K562 (cell line): ENCODE data around the gene LRRC59. TPM values are rescaled to one million over a fixed set of nuclear protein-coding genes. Genes with fewer than 3 reads are reported as not detected.

Source experiments
- FOXA3 ChIP-seq, 2 experiments: fragments of 450-650 bp in 1 of 2; sonication (generic) in 1 of 2; formaldehyde crosslinking; IDR thresholded peaks in 1 of 2; conservative IDR thresholded peaks in 1 of 2; 2 replicates each; pipeline versions ENCODE4 v1.4.0 to v1.8.0; 2020 to 2022; ENCODE audit warnings: mild to moderate bottlenecking in 2 of 2, missing genetic modification reagents in 1 of 2
- FOXK1 ChIP-seq: sonication (generic); formaldehyde crosslinking; IDR thresholded peaks from 2 replicates; pipeline ENCODE4 v1.8.0; 2022; ENCODE audit warnings: missing genetic modification reagents, mild to moderate bottlenecking, borderline replicate concordance
- GTF2A2 ChIP-seq: IDR thresholded peaks from 2 replicates; pipeline ENCODE4 v1.6.1; 2016; ENCODE audit warnings: mild to moderate bottlenecking, missing genetic modification characterization, missing compliant biosample characterization
- ILK ChIP-seq: fragments of 450-650 bp; IDR thresholded peaks from 2 replicates; pipeline ENCODE4 v1.6.1; 2016; ENCODE audit warnings: missing genetic modification characterization, low read depth, mild to moderate bottlenecking, missing compliant biosample characterization, moderate library complexity, borderline replicate concordance
- MAFG ChIP-seq: fragments of 450-650 bp; conservative IDR thresholded peaks from 2 replicates; pipeline ENCODE4 v1.6.1; 2016; ENCODE audit warnings: missing genetic modification characterization, missing compliant biosample characterization
- MEIS2 ChIP-seq: fragments of 450-650 bp; IDR thresholded peaks from 2 replicates; pipeline ENCODE4 v1.6.1; 2014; ENCODE audit warnings: mild to moderate bottlenecking; ENCODE audit not compliant: partially characterized antibody
- SMAD1 ChIP-seq: fragments of 150-350 bp; IDR thresholded peaks from 2 replicates; pipeline ENCODE4 v1.6.1; 2014; ENCODE audit warnings: low read length, low read depth; ENCODE audit not compliant: partially characterized antibody
- TBP ChIP-seq: optimal IDR thresholded peaks from 2 replicates; pipeline ENCODE3; 2011; ENCODE audit warnings: low read depth, low read length, improper control_type of control experiment
- TEAD1 ChIP-seq, 2 experiments: fragments of 450-650 bp in 1 of 2; sonication (generic) in 1 of 2; formaldehyde crosslinking; IDR thresholded peaks; 2 replicates each; pipeline versions ENCODE4 v1.4.0 to v1.8.0; 2020 to 2022; ENCODE audit warnings: mild to moderate bottlenecking in 2 of 2, missing genetic modification reagents in 1 of 2
- polyA plus RNA-seq, 8 experiments: library from polyadenylated mRNA; depleted of rRNA in 4 of 8; stranded (reverse) in 5 of 8; unstranded in 3 of 8; fragments of >200 nt; fragmentation: Nextera tagmentation in 2 of 8; fragmentation: Illumina TruSeq in 1 of 8; extraction: Ambion mirVana in 2 of 8; extraction: Trizol in 1 of 8; gene quantifications; 2 replicates each; pipeline versions ENCODE4 v1.2.1 to v1.2.3, GENCODE V29; 2011 to 2014; ENCODE audit warnings: inconsistent platforms in 1 of 8, missing spikeins in 1 of 8
- total RNA-seq, 7 experiments: library from RNA; depleted of rRNA in 6 of 7; stranded (reverse); fragments of >200 nt in 6 of 7; fragmentation: Illumina TruSeq in 2 of 7; extraction: Trizol in 2 of 7; gene quantifications; 2 replicates each; pipeline versions ENCODE4 v1.2.1 to v1.2.3, GENCODE V29; 2011 to 2021; ENCODE audit warnings: low replicate concordance in 1 of 7
- TF ChIP-seq, protein P1 (sequence below), 2 experiments: fragments of 450-650 bp; conservative IDR thresholded peaks; 2 replicates each; pipeline ENCODE4 v1.6.1; 2017; ENCODE audit warnings: mild to moderate bottlenecking in 2 of 2, moderate library complexity in 2 of 2
- TF ChIP-seq, protein P2 (sequence below): fragments of 450-650 bp; conservative IDR thresholded peaks from 2 replicates; pipeline ENCODE4 v1.6.1; 2016; ENCODE audit warnings: missing genetic modification characterization, low read depth, mild to moderate bottlenecking, missing compliant biosample characterization, moderate library complexity
- TF ChIP-seq, protein P3 (sequence below): fragments of 200-600 bp; sonication (generic); IDR thresholded peaks from one replicate; pipeline ENCODE4 v1.6.1; 2012; ENCODE audit warnings: mild to moderate bottlenecking, low read depth, low read length, inconsistent platforms

The LRRC59 gene
- total and polyA plus RNA-seq, 9 of the 15 experiments (the other 6 are each of a cell fraction or from before 2014, with no cell fraction given) = 27.8 to 244 (median 154) TPM

DNA sequence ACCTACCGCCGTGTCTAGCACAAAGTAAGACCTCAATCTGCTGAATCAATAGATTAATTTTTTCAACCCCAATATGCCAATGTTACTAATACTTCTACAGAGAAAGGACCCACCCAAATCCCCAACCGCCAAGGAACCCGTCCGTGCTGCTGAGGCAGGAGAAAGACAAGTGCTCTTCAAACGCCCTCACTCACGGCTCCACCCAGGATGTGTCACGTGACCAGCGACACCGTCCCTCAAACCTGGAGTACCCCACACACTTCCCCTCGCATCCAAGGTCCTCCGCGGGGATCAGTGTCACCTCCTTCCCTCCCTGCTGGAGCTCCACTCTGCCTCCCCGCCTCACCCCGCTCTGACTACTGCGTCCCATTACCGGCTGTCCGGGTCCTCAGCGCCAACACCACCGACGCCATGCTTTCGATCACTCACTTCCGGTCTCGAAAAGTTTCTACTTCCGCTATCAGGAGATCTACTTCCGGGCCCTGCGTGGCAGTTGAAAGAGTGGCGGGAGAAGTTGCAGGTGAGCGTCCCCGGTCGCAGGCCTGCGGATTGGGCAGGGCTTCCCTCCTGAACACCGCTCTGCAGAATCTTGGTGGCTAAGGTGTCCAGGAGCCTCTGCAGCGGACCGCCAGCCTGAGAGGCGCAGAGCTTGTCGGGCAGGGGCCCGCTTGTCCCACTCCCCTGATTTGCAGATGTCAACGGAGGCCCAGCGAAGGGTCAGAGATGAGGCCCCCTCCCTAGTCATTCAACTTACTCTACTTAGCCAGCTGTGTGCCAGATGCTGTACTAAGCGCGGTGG lies 24.4 kb downstream of the LRRC59 start, which contains the start of the genes EME1 and MRPL27 (continued):
- TF ChIP-seq, protein P1, sequence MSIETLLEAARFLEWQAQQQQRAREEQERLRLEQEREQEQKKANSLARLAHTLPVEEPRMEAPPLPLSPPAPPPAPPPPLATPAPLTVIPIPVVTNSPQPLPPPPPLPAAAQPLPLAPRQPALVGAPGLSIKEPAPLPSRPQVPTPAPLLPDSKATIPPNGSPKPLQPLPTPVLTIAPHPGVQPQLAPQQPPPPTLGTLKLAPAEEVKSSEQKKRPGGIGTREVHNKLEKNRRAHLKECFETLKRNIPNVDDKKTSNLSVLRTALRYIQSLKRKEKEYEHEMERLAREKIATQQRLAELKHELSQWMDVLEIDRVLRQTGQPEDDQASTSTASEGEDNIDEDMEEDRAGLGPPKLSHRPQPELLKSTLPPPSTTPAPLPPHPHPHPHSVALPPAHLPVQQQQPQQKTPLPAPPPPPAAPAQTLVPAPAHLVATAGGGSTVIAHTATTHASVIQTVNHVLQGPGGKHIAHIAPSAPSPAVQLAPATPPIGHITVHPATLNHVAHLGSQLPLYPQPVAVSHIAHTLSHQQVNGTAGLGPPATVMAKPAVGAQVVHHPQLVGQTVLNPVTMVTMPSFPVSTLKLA (conservative IDR thresholded peaks at IDR 0.05) = peak; percentile 97 to 99
- TF ChIP-seq, protein P2, sequence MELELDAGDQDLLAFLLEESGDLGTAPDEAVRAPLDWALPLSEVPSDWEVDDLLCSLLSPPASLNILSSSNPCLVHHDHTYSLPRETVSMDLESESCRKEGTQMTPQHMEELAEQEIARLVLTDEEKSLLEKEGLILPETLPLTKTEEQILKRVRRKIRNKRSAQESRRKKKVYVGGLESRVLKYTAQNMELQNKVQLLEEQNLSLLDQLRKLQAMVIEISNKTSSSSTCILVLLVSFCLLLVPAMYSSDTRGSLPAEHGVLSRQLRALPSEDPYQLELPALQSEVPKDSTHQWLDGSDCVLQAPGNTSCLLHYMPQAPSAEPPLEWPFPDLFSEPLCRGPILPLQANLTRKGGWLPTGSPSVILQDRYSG (tag) = no peak; the same call in 1 of the 2 replicates
- peak; percentile 29 for TF ChIP-seq MEIS2
- no peak for TF ChIP-seq ILK (tag)
- peak; percentile 95 for TF ChIP-seq TBP
- TF ChIP-seq, protein P3, sequence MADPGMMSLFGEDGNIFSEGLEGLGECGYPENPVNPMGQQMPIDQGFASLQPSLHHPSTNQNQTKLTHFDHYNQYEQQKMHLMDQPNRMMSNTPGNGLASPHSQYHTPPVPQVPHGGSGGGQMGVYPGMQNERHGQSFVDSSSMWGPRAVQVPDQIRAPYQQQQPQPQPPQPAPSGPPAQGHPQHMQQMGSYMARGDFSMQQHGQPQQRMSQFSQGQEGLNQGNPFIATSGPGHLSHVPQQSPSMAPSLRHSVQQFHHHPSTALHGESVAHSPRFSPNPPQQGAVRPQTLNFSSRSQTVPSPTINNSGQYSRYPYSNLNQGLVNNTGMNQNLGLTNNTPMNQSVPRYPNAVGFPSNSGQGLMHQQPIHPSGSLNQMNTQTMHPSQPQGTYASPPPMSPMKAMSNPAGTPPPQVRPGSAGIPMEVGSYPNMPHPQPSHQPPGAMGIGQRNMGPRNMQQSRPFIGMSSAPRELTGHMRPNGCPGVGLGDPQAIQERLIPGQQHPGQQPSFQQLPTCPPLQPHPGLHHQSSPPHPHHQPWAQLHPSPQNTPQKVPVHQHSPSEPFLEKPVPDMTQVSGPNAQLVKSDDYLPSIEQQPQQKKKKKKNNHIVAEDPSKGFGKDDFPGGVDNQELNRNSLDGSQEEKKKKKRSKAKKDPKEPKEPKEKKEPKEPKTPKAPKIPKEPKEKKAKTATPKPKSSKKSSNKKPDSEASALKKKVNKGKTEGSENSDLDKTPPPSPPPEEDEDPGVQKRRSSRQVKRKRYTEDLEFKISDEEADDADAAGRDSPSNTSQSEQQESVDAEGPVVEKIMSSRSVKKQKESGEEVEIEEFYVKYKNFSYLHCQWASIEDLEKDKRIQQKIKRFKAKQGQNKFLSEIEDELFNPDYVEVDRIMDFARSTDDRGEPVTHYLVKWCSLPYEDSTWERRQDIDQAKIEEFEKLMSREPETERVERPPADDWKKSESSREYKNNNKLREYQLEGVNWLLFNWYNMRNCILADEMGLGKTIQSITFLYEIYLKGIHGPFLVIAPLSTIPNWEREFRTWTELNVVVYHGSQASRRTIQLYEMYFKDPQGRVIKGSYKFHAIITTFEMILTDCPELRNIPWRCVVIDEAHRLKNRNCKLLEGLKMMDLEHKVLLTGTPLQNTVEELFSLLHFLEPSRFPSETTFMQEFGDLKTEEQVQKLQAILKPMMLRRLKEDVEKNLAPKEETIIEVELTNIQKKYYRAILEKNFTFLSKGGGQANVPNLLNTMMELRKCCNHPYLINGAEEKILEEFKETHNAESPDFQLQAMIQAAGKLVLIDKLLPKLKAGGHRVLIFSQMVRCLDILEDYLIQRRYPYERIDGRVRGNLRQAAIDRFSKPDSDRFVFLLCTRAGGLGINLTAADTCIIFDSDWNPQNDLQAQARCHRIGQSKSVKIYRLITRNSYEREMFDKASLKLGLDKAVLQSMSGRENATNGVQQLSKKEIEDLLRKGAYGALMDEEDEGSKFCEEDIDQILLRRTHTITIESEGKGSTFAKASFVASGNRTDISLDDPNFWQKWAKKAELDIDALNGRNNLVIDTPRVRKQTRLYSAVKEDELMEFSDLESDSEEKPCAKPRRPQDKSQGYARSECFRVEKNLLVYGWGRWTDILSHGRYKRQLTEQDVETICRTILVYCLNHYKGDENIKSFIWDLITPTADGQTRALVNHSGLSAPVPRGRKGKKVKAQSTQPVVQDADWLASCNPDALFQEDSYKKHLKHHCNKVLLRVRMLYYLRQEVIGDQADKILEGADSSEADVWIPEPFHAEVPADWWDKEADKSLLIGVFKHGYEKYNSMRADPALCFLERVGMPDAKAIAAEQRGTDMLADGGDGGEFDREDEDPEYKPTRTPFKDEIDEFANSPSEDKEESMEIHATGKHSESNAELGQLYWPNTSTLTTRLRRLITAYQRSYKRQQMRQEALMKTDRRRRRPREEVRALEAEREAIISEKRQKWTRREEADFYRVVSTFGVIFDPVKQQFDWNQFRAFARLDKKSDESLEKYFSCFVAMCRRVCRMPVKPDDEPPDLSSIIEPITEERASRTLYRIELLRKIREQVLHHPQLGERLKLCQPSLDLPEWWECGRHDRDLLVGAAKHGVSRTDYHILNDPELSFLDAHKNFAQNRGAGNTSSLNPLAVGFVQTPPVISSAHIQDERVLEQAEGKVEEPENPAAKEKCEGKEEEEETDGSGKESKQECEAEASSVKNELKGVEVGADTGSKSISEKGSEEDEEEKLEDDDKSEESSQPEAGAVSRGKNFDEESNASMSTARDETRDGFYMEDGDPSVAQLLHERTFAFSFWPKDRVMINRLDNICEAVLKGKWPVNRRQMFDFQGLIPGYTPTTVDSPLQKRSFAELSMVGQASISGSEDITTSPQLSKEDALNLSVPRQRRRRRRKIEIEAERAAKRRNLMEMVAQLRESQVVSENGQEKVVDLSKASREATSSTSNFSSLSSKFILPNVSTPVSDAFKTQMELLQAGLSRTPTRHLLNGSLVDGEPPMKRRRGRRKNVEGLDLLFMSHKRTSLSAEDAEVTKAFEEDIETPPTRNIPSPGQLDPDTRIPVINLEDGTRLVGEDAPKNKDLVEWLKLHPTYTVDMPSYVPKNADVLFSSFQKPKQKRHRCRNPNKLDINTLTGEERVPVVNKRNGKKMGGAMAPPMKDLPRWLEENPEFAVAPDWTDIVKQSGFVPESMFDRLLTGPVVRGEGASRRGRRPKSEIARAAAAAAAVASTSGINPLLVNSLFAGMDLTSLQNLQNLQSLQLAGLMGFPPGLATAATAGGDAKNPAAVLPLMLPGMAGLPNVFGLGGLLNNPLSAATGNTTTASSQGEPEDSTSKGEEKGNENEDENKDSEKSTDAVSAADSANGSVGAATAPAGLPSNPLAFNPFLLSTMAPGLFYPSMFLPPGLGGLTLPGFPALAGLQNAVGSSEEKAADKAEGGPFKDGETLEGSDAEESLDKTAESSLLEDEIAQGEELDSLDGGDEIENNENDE = no peak
- 0 out of 4 replicates have a peak, but pooled peaks of 1 of the 2 experiments have one; percentile 15 for TF ChIP-seq FOXA3 (CRISPR knock-in tag; conservative IDR thresholded peaks at IDR 0.05 in 1 of 2, IDR thresholded peaks at IDR 0.05 in 1 of 2)
- 0 out of 2 replicates have a peak, but pooled peaks have one; percentile 45 for TF ChIP-seq MAFG
- no peak for TF ChIP-seq GTF2A2
- peak; percentile 47 to 62; a peak in 2 of 4 replicates for TF ChIP-seq TEAD1 (CRISPR knock-in tag; IDR thresholded peaks at IDR 0.05)
- peak; percentile 62 for TF ChIP-seq SMAD1
- peak; percentile 89 for TF ChIP-seq FOXK1 (CRISPR knock-in tag)
